Measurements from ENCODE around the gene RBBP8.
A peak's percentile ranks its signal among the peaks of the same experiment; 100 is the strongest.

The RBBP8 gene

GRCh38 chr18:23062011-23062410, 128.9 kb downstream of the RBBP8 start:
- DNase-seq (ENCODE audit: low read depth in 2 of 2): no peak

GRCh38 chr18:23063502-23063901, 130.4 kb downstream of the RBBP8 start:
- DNase-seq (ENCODE audit: low read depth in 2 of 2): no peak

- no peak for DNase-seq (ENCODE audit: low read depth in 2 of 2)
Measured at GRCh38 chr18:23065234-23065806, 132.2 kb downstream of the RBBP8 start.

- no peak for DNase-seq (ENCODE audit: low read depth in 2 of 2)
Measured at GRCh38 chr18:23066060-23066459, 132.9 kb downstream of the RBBP8 start.

GRCh38 chr18:23066504-23067039, 133.4 kb downstream of the RBBP8 start:
- DNase-seq (ENCODE audit: low read depth in 2 of 2): no peak

GRCh38 chr18:23067236-23067635, 134.1 kb downstream of the RBBP8 start:
- DNase-seq (ENCODE audit: low read depth in 2 of 2): no peak

- no peak for DNase-seq (ENCODE audit: low read depth in 2 of 2)
Measured at GRCh38 chr18:23068011-23068410, 134.9 kb downstream of the RBBP8 start.

GRCh38 chr18:23068570-23069310, 135.6 kb downstream of the RBBP8 start:
- no peak for DNase-seq (ENCODE audit: low read depth in 2 of 2)

GRCh38 chr18:23069481-23069880, 136.4 kb downstream of the RBBP8 start:
- DNase-seq (ENCODE audit: low read depth in 2 of 2): no peak

GRCh38 chr18:23069898-23070297, 136.8 kb downstream of the RBBP8 start:
- no peak for DNase-seq (ENCODE audit: low read depth in 2 of 2)

GRCh38 chr18:23071285-23071684, 138.2 kb downstream of the RBBP8 start:
- peak; percentile 32 to 62 for DNase-seq (ENCODE audit: low read depth in 2 of 2)

GRCh38 chr18:23072079-23072478, 139.0 kb downstream of the RBBP8 start:
- DNase-seq (ENCODE audit: low read depth in 2 of 2): no peak

GRCh38 chr18:23073996-23074606, 141.0 kb downstream of the RBBP8 start:
- no peak for DNase-seq (ENCODE audit: low read depth in 2 of 2)
